ENCODE measurements around the gene CLDN14.

Gene CLDN14

DNA sequence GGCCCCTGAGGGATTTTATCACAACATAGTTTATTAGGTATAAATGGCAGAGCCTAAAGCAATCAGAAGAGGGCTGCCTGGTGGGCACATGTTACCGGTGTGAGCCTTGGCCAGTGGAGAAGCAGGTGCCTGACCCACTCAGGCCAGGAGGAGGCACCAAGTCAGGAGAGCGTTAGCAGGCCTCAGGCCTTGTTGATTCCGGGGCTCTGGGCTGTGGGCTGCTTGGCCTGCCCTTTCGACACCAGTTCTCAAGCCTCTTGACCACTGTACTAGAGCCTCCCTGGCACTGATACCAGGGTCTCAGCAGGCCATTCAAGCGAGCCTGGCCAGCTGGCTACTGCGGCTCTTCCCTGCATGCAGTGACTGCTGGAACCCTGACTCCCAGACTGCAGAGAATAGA lies 20.8 kb downstream of the CLDN14 start:
- no peak overlapping the region for H3K4me3 ChIP-seq (ENCODE audit: severe bottlenecking)
- ATAC-seq (ENCODE audit: low read depth): no peak

GRCh38 chr21:36456729-36457414 lies 23.1 kb downstream of the CLDN14 start:
- DNase-seq (ENCODE audit: low spot score): peak; percentile 9
- no peaks in the 10 kb centered on the region for H3K4me1 ChIP-seq (ENCODE audit: insufficient read depth, poor library complexity, severe bottlenecking)
- ATAC-seq (ENCODE audit: low read depth): no peak
- H3K9me3 ChIP-seq (ENCODE audit: severe bottlenecking): no peaks in the 10 kb centered on the region
- no peak overlapping the region for H3K4me3 ChIP-seq (ENCODE audit: severe bottlenecking)
- H3K27me3 ChIP-seq (ENCODE audit: insufficient read depth, poor library complexity, severe bottlenecking): no peaks in the 10 kb centered on the region
- TF ChIP-seq CTCF (IDR thresholded peaks at IDR 0.05; ENCODE audit: poor library complexity, severe bottlenecking): no peak
- H3K36me3 ChIP-seq (ENCODE audit: low read depth): no peaks in the 10 kb centered on the region
- H3K27ac ChIP-seq (ENCODE audit: poor library complexity, severe bottlenecking): no peak overlapping the region

More for the DNA sequence above, 20.8 kb downstream of the CLDN14 start:
- Histone ChIP-seq H3K4me1 (ENCODE audit: insufficient read depth, poor library complexity, severe bottlenecking) (no peaks in the 10 kb centered on the region), H3K36me3 (ENCODE audit: low read depth) (no peaks in the 10 kb centered on the region), H3K27me3 (ENCODE audit: insufficient read depth, poor library complexity, severe bottlenecking) (no peaks in the 10 kb centered on the region), H3K27ac (ENCODE audit: poor library complexity, severe bottlenecking) (no peak overlapping the region), H3K9me3 (ENCODE audit: severe bottlenecking) (no peaks in the 10 kb centered on the region)
- DNase-seq (ENCODE audit: low spot score): no peak
- TF ChIP-seq CTCF (IDR thresholded peaks at IDR 0.05; ENCODE audit: poor library complexity, severe bottlenecking): no peak

DNA sequence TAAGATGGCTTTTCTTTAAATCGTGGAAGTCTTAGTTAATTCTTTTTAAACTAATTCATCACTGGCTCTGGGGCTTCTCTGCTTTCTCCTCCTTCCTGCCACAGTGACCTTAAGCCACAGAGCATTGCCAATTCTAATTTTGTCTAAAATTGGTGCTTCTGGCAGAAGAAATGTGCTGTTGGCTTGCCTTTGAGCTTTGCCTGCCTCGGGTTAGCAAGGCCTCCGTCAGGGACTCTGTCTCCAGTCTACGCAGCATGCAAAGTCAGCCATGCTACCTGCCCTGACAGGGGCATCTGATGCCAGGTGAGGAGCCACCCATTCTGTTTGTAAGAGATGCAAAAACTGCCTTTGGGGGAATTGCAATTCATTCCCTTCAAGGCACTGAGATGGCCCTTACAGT lies 25.2 kb downstream of the CLDN14 start:
- no peak overlapping the region for H3K27ac ChIP-seq (ENCODE audit: poor library complexity, severe bottlenecking)
- H3K9me3 ChIP-seq (ENCODE audit: severe bottlenecking): no peaks in the 10 kb centered on the region
- TF ChIP-seq CTCF (IDR thresholded peaks at IDR 0.05; ENCODE audit: poor library complexity, severe bottlenecking): no peak
- ATAC-seq (ENCODE audit: low read depth) (no peak), DNase-seq (ENCODE audit: low spot score) (no peak)
- H3K27me3 ChIP-seq (ENCODE audit: insufficient read depth, poor library complexity, severe bottlenecking): no peaks in the 10 kb centered on the region
- H3K36me3 ChIP-seq (ENCODE audit: low read depth): no peaks in the 10 kb centered on the region
- H3K4me1 ChIP-seq (ENCODE audit: insufficient read depth, poor library complexity, severe bottlenecking): no peaks in the 10 kb centered on the region
- H3K4me3 ChIP-seq (ENCODE audit: severe bottlenecking): no peak overlapping the region

DNA sequence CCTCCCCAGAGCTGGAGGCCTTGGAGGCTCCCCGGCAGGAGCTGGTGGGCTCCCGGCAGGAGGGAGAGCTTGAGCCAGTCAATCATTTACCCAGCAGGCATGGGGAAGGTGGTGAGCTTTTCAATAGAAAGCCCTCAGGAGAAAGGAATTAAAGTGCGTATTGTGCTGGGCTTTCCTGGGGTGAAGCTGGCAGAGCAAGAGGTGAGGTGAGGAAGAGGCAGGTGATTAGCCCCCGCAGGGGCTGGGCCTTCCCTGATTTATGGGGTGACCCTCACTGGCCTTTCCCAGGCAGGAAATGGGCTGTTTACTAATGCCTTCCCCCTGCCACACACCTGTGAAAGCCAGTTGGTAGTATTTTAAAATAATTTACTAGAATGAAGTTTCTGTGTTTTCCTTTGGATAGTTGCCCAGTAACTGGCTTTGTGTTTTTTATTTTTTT lies 25.8 kb downstream of the CLDN14 start:
- no peaks in the 10 kb centered on the region for H3K27me3 ChIP-seq (ENCODE audit: insufficient read depth, poor library complexity, severe bottlenecking)
- H3K27ac ChIP-seq (ENCODE audit: poor library complexity, severe bottlenecking): peak overlapping the region; percentile 14
- no peaks in the 10 kb centered on the region for H3K36me3 ChIP-seq (ENCODE audit: low read depth)
- H3K4me1 ChIP-seq (ENCODE audit: insufficient read depth, poor library complexity, severe bottlenecking): no peaks in the 10 kb centered on the region
- ATAC-seq (ENCODE audit: low read depth) (no peak), DNase-seq (ENCODE audit: low spot score) (no peak)
- H3K9me3 ChIP-seq (ENCODE audit: severe bottlenecking): no peaks in the 10 kb centered on the region
- H3K4me3 ChIP-seq (ENCODE audit: severe bottlenecking): no peak overlapping the region
- TF ChIP-seq CTCF (IDR thresholded peaks at IDR 0.05; ENCODE audit: poor library complexity, severe bottlenecking): no peak

DNA sequence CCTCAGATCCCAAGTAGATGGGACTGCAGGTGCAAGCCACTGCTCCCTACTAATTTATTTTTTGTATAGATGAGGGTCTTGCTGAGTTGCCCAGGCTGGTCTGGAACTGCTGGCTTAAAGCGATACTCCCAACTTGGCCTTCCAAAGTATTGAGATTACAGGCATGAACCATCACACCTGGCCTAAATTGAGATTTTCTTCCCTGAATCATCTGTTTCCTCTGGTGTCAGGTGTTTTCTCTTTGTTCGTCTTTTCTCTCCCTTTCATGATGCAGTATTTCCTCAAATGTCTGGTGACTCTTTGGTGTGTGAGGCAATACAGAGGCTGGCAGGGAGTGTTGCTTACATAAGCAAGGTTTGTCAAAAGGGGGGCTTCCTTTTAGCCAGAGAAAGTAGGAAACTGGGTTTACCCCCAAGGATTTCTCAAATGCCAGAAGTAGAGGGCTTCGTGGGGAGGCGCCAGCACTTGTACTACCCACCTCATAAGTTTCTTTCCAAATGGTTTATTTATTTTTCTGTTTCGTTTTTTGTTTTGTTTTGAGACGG lies 27.6 kb downstream of the CLDN14 start:
- H3K9me3 ChIP-seq (ENCODE audit: severe bottlenecking): no peaks in the 10 kb centered on the region
- DNase-seq (ENCODE audit: low spot score): no peak
- H3K4me3 ChIP-seq (ENCODE audit: severe bottlenecking): no peak overlapping the region

More for the DNA sequence above, 27.6 kb downstream of the CLDN14 start:
- no peaks in the 10 kb centered on the region for H3K27me3 ChIP-seq (ENCODE audit: insufficient read depth, poor library complexity, severe bottlenecking)
- no peak for ATAC-seq (ENCODE audit: low read depth)
- no peak overlapping the region for H3K27ac ChIP-seq (ENCODE audit: poor library complexity, severe bottlenecking)
- no peaks in the 10 kb centered on the region for H3K4me1 ChIP-seq (ENCODE audit: insufficient read depth, poor library complexity, severe bottlenecking)
- TF ChIP-seq CTCF (IDR thresholded peaks at IDR 0.05; ENCODE audit: poor library complexity, severe bottlenecking): no peak
- no peaks in the 10 kb centered on the region for H3K36me3 ChIP-seq (ENCODE audit: low read depth)

Measured in RWPE2 (cell line).